ENCODE data around the gene AGMAT. TPM values are rescaled to one million over a fixed set of nuclear protein-coding genes. Genes with fewer than 3 reads are reported as not detected.

AGMAT gene
- total and polyA plus RNA-seq, 9 of the 15 experiments (the other 6 are each of a cell fraction or from before 2014, with no cell fraction given): not detected

GRCh38 chr1:15603050-15603965 is 18.5 kb upstream of the AGMAT start (continued):
- no peak for TF ChIP-seq CHD7 (IDR thresholded peaks at IDR 0.05; ENCODE audit: low read depth, low read length)
- no peak for TF ChIP-seq HMGN3 (IDR thresholded peaks at IDR 0.05; ENCODE audit: borderline replicate concordance, extremely low read depth, insufficient read length, low read depth, low read length)
- peak in 1 of 2 experiments; percentile 73; a peak in 2 of 4 replicates for TF ChIP-seq CSDE1 (IDR thresholded peaks at IDR 0.05)
- peak in 1 of 2 experiments; percentile 77; a peak in 2 of 4 replicates for TF ChIP-seq FOXA3 (CRISPR knock-in tag; conservative IDR thresholded peaks at IDR 0.05 in 1 of 2, IDR thresholded peaks at IDR 0.05 in 1 of 2)
- no peak for TF ChIP-seq ZNF175 (CRISPR knock-in tag; IDR thresholded peaks at IDR 0.05; ENCODE audit: low read depth)
- TF ChIP-seq ZNF311 (CRISPR knock-in tag; IDR thresholded peaks at IDR 0.05): no peak
- no peak for TF ChIP-seq RBM14 (IDR thresholded peaks at IDR 0.05; ENCODE audit: borderline replicate concordance, insufficient read depth, low read depth, low read length)
- no peak for TF ChIP-seq KAT8 (IDR thresholded peaks at IDR 0.05; ENCODE audit: low read depth)
- no peak for TF ChIP-seq RBM39 (optimal IDR thresholded peaks at IDR 0.05; ENCODE audit: low read depth, low read length)
- TF ChIP-seq NCOA6 (IDR thresholded peaks at IDR 0.05): no peak
- no peak for TF ChIP-seq U2AF2 (optimal IDR thresholded peaks at IDR 0.05; ENCODE audit: low read depth, low read length)
- no peak for TF ChIP-seq TAF15 (IDR thresholded peaks at IDR 0.05; ENCODE audit: low read depth, low read length)
- TF ChIP-seq CC2D1A (IDR thresholded peaks at IDR 0.05): no peak

Data from K562 (cell line).